Measurements from ENCODE around the gene RETREG2.

- TF ChIP-seq CTCF (IDR thresholded peaks at IDR 0.05), result no peak
- TF ChIP-seq RFX5 (IDR thresholded peaks at IDR 0.05), result no peak
- TF ChIP-seq MAX (IDR thresholded peaks at IDR 0.05), result no peak
- no peak for TF ChIP-seq MAFK (IDR thresholded peaks at IDR 0.05; ENCODE audit: partially characterized antibody)
These were observed 1.9 kb upstream of the RETREG2 start for GRCh38 chr2:219175928-219176817.

All from A549 (cell line).